Panc1 (cell line): ENCODE results near the gene HK3.

Source experiments
- CTCF ChIP-seq: fragments of 450-650 bp; IDR thresholded peaks from 2 replicates; pipeline ENCODE4 v1.5.1; 2017; ENCODE audit warnings: mild to moderate bottlenecking
- REST ChIP-seq, 2 experiments: IDR thresholded peaks; 2 replicates each; pipeline ENCODE4 v1.6.1; 2011 to 2012; ENCODE audit warnings: low read depth in 2 of 2, control low read depth in 1 of 2, low read length in 1 of 2, mild to moderate bottlenecking in 1 of 2, moderate library complexity in 1 of 2; ENCODE audit not compliant: insufficient read depth in 1 of 2
- TCF7L2 ChIP-seq: IDR thresholded peaks from 2 replicates; pipeline ENCODE4 v1.6.1; 2011; ENCODE audit warnings: mild to moderate bottlenecking, low read depth, low read length, inconsistent platforms

- no peak for TF ChIP-seq CTCF
- no peak for TF ChIP-seq TCF7L2
- TF ChIP-seq REST (IDR thresholded peaks at IDR 0.05; ENCODE audit: insufficient read depth in 1 of 2, low read depth in 2 of 2, low read length in 1 of 2), result no peak
These were observed 20.7 kb downstream of the HK3 start for GRCh38 chr5:176878463-176878862.
